Measurements from ENCODE around the gene EMX1. TPM values are rescaled to one million over a fixed set of nuclear protein-coding genes. Genes with fewer than 3 reads are reported as not detected.

The EMX1 gene
- total and polyA plus RNA-seq, 12 donors = 0.01 to 0.07 TPM; not detected in 10

- TF ChIP-seq, protein P1, sequence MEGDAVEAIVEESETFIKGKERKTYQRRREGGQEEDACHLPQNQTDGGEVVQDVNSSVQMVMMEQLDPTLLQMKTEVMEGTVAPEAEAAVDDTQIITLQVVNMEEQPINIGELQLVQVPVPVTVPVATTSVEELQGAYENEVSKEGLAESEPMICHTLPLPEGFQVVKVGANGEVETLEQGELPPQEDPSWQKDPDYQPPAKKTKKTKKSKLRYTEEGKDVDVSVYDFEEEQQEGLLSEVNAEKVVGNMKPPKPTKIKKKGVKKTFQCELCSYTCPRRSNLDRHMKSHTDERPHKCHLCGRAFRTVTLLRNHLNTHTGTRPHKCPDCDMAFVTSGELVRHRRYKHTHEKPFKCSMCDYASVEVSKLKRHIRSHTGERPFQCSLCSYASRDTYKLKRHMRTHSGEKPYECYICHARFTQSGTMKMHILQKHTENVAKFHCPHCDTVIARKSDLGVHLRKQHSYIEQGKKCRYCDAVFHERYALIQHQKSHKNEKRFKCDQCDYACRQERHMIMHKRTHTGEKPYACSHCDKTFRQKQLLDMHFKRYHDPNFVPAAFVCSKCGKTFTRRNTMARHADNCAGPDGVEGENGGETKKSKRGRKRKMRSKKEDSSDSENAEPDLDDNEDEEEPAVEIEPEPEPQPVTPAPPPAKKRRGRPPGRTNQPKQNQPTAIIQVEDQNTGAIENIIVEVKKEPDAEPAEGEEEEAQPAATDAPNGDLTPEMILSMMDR (IDR thresholded peaks at IDR 0.05) = no peak
- DNase-seq (no peak), ATAC-seq (no peak)
- H3K9me3 ChIP-seq = no peaks in the 10 kb centered on the region
- H3K4me1 ChIP-seq = no peaks in the 10 kb centered on the region
- H3K36me3 ChIP-seq = peaks cover 0 to 23% (median 0%) of the 10 kb centered on the region in 9 donors
- no peak overlapping the region for H3K27ac ChIP-seq
- no peak overlapping the region for H3K4me3 ChIP-seq
- H3K27me3 ChIP-seq = no peaks in the 10 kb centered on the region
- intact Hi-C loops (cut with DNase I) = no loop called here
- WGBS, 2 donors = 94 to 97% methylated on average over 9 of the region's 9 CpGs
Observed at GRCh38 chr2:72945450-72946019, 28.2 kb downstream of the EMX1 start.

- DNase-seq (no peak), ATAC-seq (no peak)
- 86 to 96% methylated on average over 9 of the region's 9 CpGs for WGBS, 2 donors
- intact Hi-C loops (cut with DNase I) = no loop called here
- no peak overlapping the region for H3K4me3 ChIP-seq
- no peak overlapping the region for H3K27ac ChIP-seq
- H3K36me3 ChIP-seq = peaks cover 0 to 23% (median 0%) of the 10 kb centered on the region in 9 donors
- H3K27me3 ChIP-seq = no peaks in the 10 kb centered on the region
- TF ChIP-seq, protein P1 (IDR thresholded peaks at IDR 0.05) = no peak
- H3K9me3 ChIP-seq = no peaks in the 10 kb centered on the region
- H3K4me1 ChIP-seq = no peaks in the 10 kb centered on the region
Observed at GRCh38 chr2:72946466-72946865, 29.1 kb downstream of the EMX1 start.

DNA sequence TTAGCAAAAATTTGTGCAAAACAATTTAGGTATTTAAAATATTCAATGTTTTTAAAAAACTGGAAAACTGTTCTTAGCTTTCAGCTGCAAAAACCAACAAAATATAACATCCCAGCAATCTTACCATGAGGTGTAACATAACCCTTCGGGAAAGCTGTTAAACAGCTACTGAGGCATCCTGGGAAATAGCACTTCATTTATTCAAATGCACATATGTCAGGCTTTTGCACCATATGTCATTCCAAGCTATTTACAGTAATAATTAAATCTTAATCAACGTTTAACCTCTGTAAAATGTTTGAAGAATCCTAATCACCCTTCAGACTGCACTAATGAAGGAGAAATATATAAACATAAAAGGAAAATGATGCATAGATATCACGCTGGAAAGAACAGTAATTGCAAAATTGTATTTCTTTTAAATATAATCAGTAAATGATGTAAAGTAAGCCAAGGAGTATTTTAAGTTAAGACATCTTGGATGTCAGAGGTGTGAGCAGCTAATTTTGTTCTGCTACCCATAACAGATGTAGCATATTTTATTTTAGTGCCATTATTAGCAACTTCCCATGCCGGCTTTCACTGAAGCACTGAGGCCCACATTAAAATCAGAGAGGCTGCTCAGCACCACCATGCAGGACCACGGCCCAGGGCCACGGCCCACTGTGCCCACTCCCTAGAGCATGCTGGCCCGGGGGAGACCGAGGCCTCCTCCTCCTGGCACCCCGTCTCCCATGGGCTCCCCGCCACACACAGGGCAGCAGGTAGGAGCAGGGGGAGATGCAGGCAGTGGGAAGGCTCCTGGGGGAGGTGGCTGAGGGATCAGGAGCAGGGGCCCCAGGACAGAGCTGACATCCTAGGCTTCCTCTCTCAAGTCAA lies 30.9 kb downstream of the EMX1 start:
- Histone ChIP-seq H3K27me3 (no peaks in the 10 kb centered on the region), H3K36me3 (peaks cover 0 to 19% (median 0%) of the 10 kb centered on the region in 9 donors), H3K9me3 (no peaks in the 10 kb centered on the region), H3K4me1 (no peaks in the 10 kb centered on the region), H3K4me3 (no peak overlapping the region), H3K27ac (no peak overlapping the region)
- intact Hi-C loops (cut with DNase I) = no loop called here
- DNase-seq (no peak), ATAC-seq (no peak)
- TF ChIP-seq, protein P1 (IDR thresholded peaks at IDR 0.05) = no peak
- whole genome bisulfite sequencing, 2 donors = 94 to 97% methylated on average over 10 of the region's 10 CpGs

DNA sequence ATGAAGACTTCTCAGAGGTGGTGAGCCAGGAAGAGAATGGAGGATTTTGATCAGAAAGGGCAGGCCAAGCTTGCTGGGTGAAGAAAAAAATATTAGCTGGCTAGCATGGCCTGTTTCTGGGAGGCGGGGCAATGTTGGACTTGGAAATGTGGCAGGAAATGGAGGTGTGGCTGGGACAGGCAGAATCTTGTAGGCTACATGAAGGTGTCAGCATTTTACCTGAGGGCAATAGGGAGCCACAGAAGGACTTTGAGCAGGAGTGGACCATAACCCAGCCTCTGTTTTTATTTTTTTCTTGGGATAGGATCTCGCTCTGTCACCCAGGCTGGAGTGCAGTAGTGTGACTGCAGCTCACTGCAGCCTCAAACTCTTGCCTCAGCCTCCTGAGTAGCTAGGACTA lies 31.7 kb downstream of the EMX1 start:
- TF ChIP-seq, protein P1 (IDR thresholded peaks at IDR 0.05) = no peak
- ATAC-seq (no peak), DNase-seq (no peak)
- 97 to 98% methylated on average over 2 of the region's 2 CpGs for WGBS, 2 donors
- no peak overlapping the region for H3K4me3 ChIP-seq
- no peak overlapping the region for H3K27ac ChIP-seq
- no peaks in the 10 kb centered on the region for H3K4me1 ChIP-seq
- H3K36me3 ChIP-seq = peaks cover 0 to 10% (median 0%) of the 10 kb centered on the region in 9 donors
- H3K27me3 ChIP-seq = no peaks in the 10 kb centered on the region
- intact Hi-C loops (cut with DNase I) = no loop called here
- no peaks in the 10 kb centered on the region for H3K9me3 ChIP-seq
